Activated CD4-positive, alpha-beta memory T cell treated with anti-CD3 and anti-CD28 coated beads, Interleukin-2, amount 10 ng/mL, durations not matched to agents 7 days and 5 days (primary cell): ENCODE measurements around the gene SUPV3L1. TPM values are rescaled to one million over a fixed set of nuclear protein-coding genes. Genes with fewer than 3 reads are reported as not detected.

Source experiments
- CTCF ChIA-PET: fragments of 350-600 bp; sonication (Branson Sonifier 250); formaldehyde crosslinking; loops from one replicate; lab custom pipeline; 2021; ENCODE audit warnings: antibody characterized with exemption, inconsistent platforms; lab: Charles Lee
- POLR2A ChIA-PET: fragments of 350-600 bp; sonication (Branson Sonifier 250); formaldehyde crosslinking; loops from one replicate; lab custom pipeline; 2021; ENCODE audit warnings: antibody characterized with exemption; lab: Charles Lee
- DNase-seq: peaks from one replicate; pipeline ENCODE4 v3.0.0-alpha.2; 2020
- H3K27ac Mint-ChIP-seq: one replicate; pipeline ENCODE4 v1.8.0; 2021; ENCODE audit warnings: mild to moderate bottlenecking, mixed read lengths
- H3K27me3 Mint-ChIP-seq: one replicate; pipeline ENCODE4 v1.8.0; 2021; ENCODE audit warnings: mixed read lengths
- H3K36me3 Mint-ChIP-seq: one replicate; pipeline ENCODE4 v1.8.0; 2021; ENCODE audit warnings: low read depth, mixed read lengths
- H3K4me1 Mint-ChIP-seq: one replicate; pipeline ENCODE4 v1.8.0; 2021; ENCODE audit warnings: mixed read lengths
- H3K4me3 Mint-ChIP-seq: one replicate; pipeline ENCODE4 v1.8.0; 2021; ENCODE audit warnings: mild to moderate bottlenecking, mixed read lengths
- H3K9me3 Mint-ChIP-seq: one replicate; pipeline ENCODE4 v1.8.0; 2021; ENCODE audit warnings: mixed read lengths
- total RNA-seq, 2 experiments: library from RNA; stranded (reverse); gene quantifications; one replicate each; pipeline ENCODE4 v1.2.3, GENCODE V29; 2021

SUPV3L1 gene
- total RNA-seq, 2 experiments from 2014 or later, result 34.6 to 39.1 TPM

GRCh38 chr10:69209787-69210484 lies 29.9 kb downstream of the SUPV3L1 start:
- DNase-seq, result no peak
- POLR2A ChIA-PET, result interaction anchor here (0.6 to 0.7 kb wide), 2 partner anchors 13 kb away, joined by 3 read pairs; no protein-coding TSS in a partner anchor
- peaks cover 47% of the 10 kb centered on the region for H3K36me3 Mint-ChIP-seq
- no peaks in the 10 kb centered on the region for H3K9me3 Mint-ChIP-seq
- H3K27me3 Mint-ChIP-seq, result no peaks in the 10 kb centered on the region
- no peak overlapping the region for H3K27ac Mint-ChIP-seq
- CTCF ChIA-PET, result interaction anchor here (0.6 kb wide), 1 partner anchor 61 kb away, joined by 3 read pairs; no protein-coding TSS in a partner anchor
- no peak overlapping the region for H3K4me3 Mint-ChIP-seq
- H3K4me1 Mint-ChIP-seq, result peaks cover 57% of the 10 kb centered on the region

GRCh38 chr10:69211104-69211503 lies 31.1 kb downstream of the SUPV3L1 start:
- ChIA-PET POLR2A (interaction anchor here (0.7 to 1.4 kb wide), 3 partner anchors 12 to 86 kb away, joined by 3 read pairs; no protein-coding TSS in a partner anchor), CTCF (interaction anchor here (1.4 kb wide), 1 partner anchor 8 kb away, joined by 4 read pairs; no protein-coding TSS in a partner anchor)

GRCh38 chr10:69211524-69211923 lies 31.5 kb downstream of the SUPV3L1 start:
- no peak for DNase-seq
- no peak overlapping the region for H3K4me3 Mint-ChIP-seq
- peaks cover 36% of the 10 kb centered on the region for H3K36me3 Mint-ChIP-seq
- ChIA-PET CTCF (interaction anchor here (1.4 kb wide), 1 partner anchor 9 kb away, joined by 4 read pairs; no protein-coding TSS in a partner anchor), POLR2A (interaction anchor here (1.1 to 1.4 kb wide), 3 partner anchors 11 to 86 kb away, joined by 3 read pairs; no protein-coding TSS in a partner anchor)
- no peaks in the 10 kb centered on the region for H3K9me3 Mint-ChIP-seq
- H3K27ac Mint-ChIP-seq, result no peak overlapping the region
- H3K4me1 Mint-ChIP-seq, result peaks cover 58% of the 10 kb centered on the region
- H3K27me3 Mint-ChIP-seq, result no peaks in the 10 kb centered on the region

More at GRCh38 chr10:69211104-69211503, 31.1 kb downstream of the SUPV3L1 start:
- no peaks in the 10 kb centered on the region for H3K9me3 Mint-ChIP-seq
- DNase-seq, result no peak
- no peak overlapping the region for H3K4me3 Mint-ChIP-seq
- H3K27ac Mint-ChIP-seq, result no peak overlapping the region
- H3K36me3 Mint-ChIP-seq, result peaks cover 40% of the 10 kb centered on the region
- no peaks in the 10 kb centered on the region for H3K27me3 Mint-ChIP-seq
- H3K4me1 Mint-ChIP-seq, result peaks cover 58% of the 10 kb centered on the region

GRCh38 chr10:69213591-69214311 lies 33.7 kb downstream of the SUPV3L1 start:
- no peak for DNase-seq
- peak overlapping the region; percentile 83 for H3K27ac Mint-ChIP-seq
- H3K9me3 Mint-ChIP-seq, result no peaks in the 10 kb centered on the region
- H3K4me3 Mint-ChIP-seq, result no peak overlapping the region
- H3K36me3 Mint-ChIP-seq, result peaks cover 15% of the 10 kb centered on the region
- POLR2A ChIA-PET, result interaction anchor here (0.9 to 7.3 kb wide), 5 partner anchors 8 to 126 kb away, joined by 3 to 98 read pairs (median 11); partner anchors contain the start of gene SRGN
- H3K27me3 Mint-ChIP-seq, result no peaks in the 10 kb centered on the region
- peaks cover 53% of the 10 kb centered on the region for H3K4me1 Mint-ChIP-seq
- CTCF ChIA-PET, result interaction anchor here (1.0 to 5.6 kb wide), 2 partner anchors 8 to 10 kb away, joined by 4 to 43 read pairs; no protein-coding TSS in a partner anchor

GRCh38 chr10:69214666-69215131 lies 34.7 kb downstream of the SUPV3L1 start:
- POLR2A ChIA-PET, result interaction anchor here (1.0 to 7.3 kb wide), 7 partner anchors 9 to 163 kb away, joined by 3 to 98 read pairs (median 11); partner anchors contain the start of gene SUPV3L1
- Mint-ChIP-seq H3K27ac (peak overlapping the region; percentile 83), H3K9me3 (no peaks in the 10 kb centered on the region), H3K27me3 (no peaks in the 10 kb centered on the region), H3K36me3 (peaks cover 8% of the 10 kb centered on the region), H3K4me1 (peaks cover 53% of the 10 kb centered on the region), H3K4me3 (peak overlapping the region; percentile 0)
- CTCF ChIA-PET, result interaction anchor here (1.0 to 5.6 kb wide), 4 partner anchors 9 to 192 kb away, joined by 3 to 43 read pairs (median 10); no protein-coding TSS in a partner anchor
- DNase-seq, result no peak

GRCh38 chr10:69215405-69216171 lies 35.6 kb downstream of the SUPV3L1 start:
- peaks cover 51% of the 10 kb centered on the region for H3K4me1 Mint-ChIP-seq
- H3K27ac Mint-ChIP-seq, result peak overlapping the region; percentile 83
- peaks cover 3% of the 10 kb centered on the region for H3K36me3 Mint-ChIP-seq
- peak; percentile 66 for DNase-seq
- H3K9me3 Mint-ChIP-seq, result no peaks in the 10 kb centered on the region
- H3K4me3 Mint-ChIP-seq, result peak overlapping the region; percentile 15
- POLR2A ChIA-PET, result interaction anchor here (0.7 to 7.3 kb wide), 8 partner anchors 10 to 91 kb away, joined by 3 to 98 read pairs (median 8); partner anchors contain the start of gene SUPV3L1
- CTCF ChIA-PET, result interaction anchor here (1.0 to 5.6 kb wide), 3 partner anchors 10 to 192 kb away, joined by 3 to 43 read pairs (median 15); no protein-coding TSS in a partner anchor
- no peaks in the 10 kb centered on the region for H3K27me3 Mint-ChIP-seq

GRCh38 chr10:69216577-69217118 lies 36.6 kb downstream of the SUPV3L1 start:
- H3K27me3 Mint-ChIP-seq, result no peaks in the 10 kb centered on the region
- no peak for DNase-seq
- ChIA-PET CTCF (interaction anchor here (3.6 to 5.6 kb wide), 2 partner anchors 11 to 12 kb away, joined by 15 to 43 read pairs; no protein-coding TSS in a partner anchor), POLR2A (interaction anchor here (0.6 to 7.3 kb wide), 7 partner anchors 9 to 170 kb away, joined by 3 to 98 read pairs (median 11); no protein-coding TSS in a partner anchor)
- peaks cover 61% of the 10 kb centered on the region for H3K4me1 Mint-ChIP-seq
- peak overlapping the region; percentile 11 for H3K27ac Mint-ChIP-seq
- H3K9me3 Mint-ChIP-seq, result no peaks in the 10 kb centered on the region
- H3K4me3 Mint-ChIP-seq, result no peak overlapping the region
- H3K36me3 Mint-ChIP-seq, result peaks cover 3% of the 10 kb centered on the region

- no peaks in the 10 kb centered on the region for H3K9me3 Mint-ChIP-seq
- POLR2A ChIA-PET, result interaction anchor here (0.6 to 7.3 kb wide), 4 partner anchors 8 to 170 kb away, joined by 3 to 98 read pairs (median 26); no protein-coding TSS in a partner anchor
- H3K27me3 Mint-ChIP-seq, result no peaks in the 10 kb centered on the region
- peaks cover 3% of the 10 kb centered on the region for H3K36me3 Mint-ChIP-seq
- CTCF ChIA-PET, result interaction anchor here (0.5 to 5.6 kb wide), 3 partner anchors 12 to 230 kb away, joined by 4 to 43 read pairs (median 15); no protein-coding TSS in a partner anchor
- H3K4me3 Mint-ChIP-seq, result no peak overlapping the region
- DNase-seq, result no peak
- H3K4me1 Mint-ChIP-seq, result peaks cover 64% of the 10 kb centered on the region
- H3K27ac Mint-ChIP-seq, result no peak overlapping the region
These were observed 37.2 kb downstream of the SUPV3L1 start for GRCh38 chr10:69217119-69217754.

GRCh38 chr10:69218831-69219230 lies 38.8 kb downstream of the SUPV3L1 start:
- H3K27ac Mint-ChIP-seq, result no peak overlapping the region
- ChIA-PET CTCF (no interaction called here), POLR2A (interaction anchor here (7.3 kb wide), 1 partner anchor 13 kb away, joined by 98 read pairs; no protein-coding TSS in a partner anchor)
- no peaks in the 10 kb centered on the region for H3K9me3 Mint-ChIP-seq
- no peak overlapping the region for H3K4me3 Mint-ChIP-seq
- no peaks in the 10 kb centered on the region for H3K27me3 Mint-ChIP-seq
- no peaks in the 10 kb centered on the region for H3K36me3 Mint-ChIP-seq
- DNase-seq, result no peak
- H3K4me1 Mint-ChIP-seq, result peaks cover 69% of the 10 kb centered on the region

GRCh38 chr10:69220041-69220451 lies 40.0 kb downstream of the SUPV3L1 start, which contains the start of gene HKDC1:
HKDC1 (plus strand) TSS chr10:69220332; CDS start chr10:69220436, 104 bp downstream.
- peak within 1 kb of the TSS; percentile 50 for H3K27ac Mint-ChIP-seq
- no peak within 1 kb of the TSS for H3K4me3 Mint-ChIP-seq
- no peaks in the 10 kb centered on the region for H3K27me3 Mint-ChIP-seq
- H3K9me3 Mint-ChIP-seq, result no peaks in the 10 kb centered on the region
- no peak for DNase-seq
- no peaks in the 10 kb centered on the region for H3K36me3 Mint-ChIP-seq
- H3K4me1 Mint-ChIP-seq, result peaks cover 66% of the 10 kb centered on the region
- ChIA-PET POLR2A (interaction anchor here (1.1 to 1.2 kb wide), 2 partner anchors 19 to 40 kb away, joined by 4 to 5 read pairs; partner anchors contain the start of gene SUPV3L1), CTCF (interaction anchor here (0.8 to 1.6 kb wide), 2 partner anchors 9 to 14 kb away, joined by 3 to 8 read pairs; no protein-coding TSS in a partner anchor)
